GM19239 (cell line): ENCODE data around the gene STARD4.

Source experiments
- DNase-seq: peaks from one replicate; pipeline ENCODE4 v3.0.0; 2011; ENCODE audit warnings: low spot score; ENCODE audit not compliant: insufficient read length
- FAIRE-seq: peaks from 2 replicates; lab custom pipeline; 2011; peaks lifted over from hg19 to GRCh38; lab: Jason Lieb, UNC

The STARD4 gene

DNA sequence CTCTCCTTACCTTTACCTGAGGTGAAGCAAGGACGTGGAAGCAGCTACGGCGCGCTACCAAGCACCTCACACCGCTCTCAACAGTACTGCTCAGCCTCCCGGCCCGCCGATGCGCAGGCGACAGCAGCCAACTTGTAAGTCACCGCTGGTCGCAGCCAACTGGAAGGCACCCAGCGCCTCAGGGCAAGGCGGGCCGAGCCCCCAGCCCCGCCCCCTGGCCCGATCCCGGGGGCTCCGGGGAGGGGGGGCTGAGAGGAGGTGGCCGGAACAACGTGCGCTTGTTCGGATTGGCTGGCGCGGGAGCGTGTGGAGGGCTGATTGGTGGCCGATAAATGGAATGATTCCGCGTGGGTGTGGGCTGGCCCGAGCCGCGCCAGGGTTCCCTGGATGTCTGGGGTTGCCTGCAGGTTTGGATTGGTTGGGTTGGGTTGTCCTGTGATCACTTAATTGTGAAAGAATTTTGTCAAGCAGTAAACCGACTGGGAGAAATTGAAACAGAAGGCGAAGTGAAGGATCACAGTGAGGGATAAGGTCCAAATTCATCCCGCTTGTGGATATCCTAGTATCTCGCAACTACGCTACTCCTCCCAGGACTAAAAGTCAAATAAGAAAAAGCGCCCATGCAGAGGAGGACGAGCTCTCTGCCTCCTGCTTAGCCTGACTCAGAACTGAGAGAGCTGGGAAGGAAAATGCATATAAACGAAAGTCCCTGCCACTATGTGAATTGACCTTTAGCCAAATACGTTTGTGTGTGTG, at the start of gene STARD4:
TSS of gene STARD4 (minus strand) at position 161 of the 756 bp plus-strand sequence. CDS start 5,102 bp downstream, outside the sequence.
- DNase-seq (peak; percentile 62), FAIRE-seq (peak; percentile 94)

DNA sequence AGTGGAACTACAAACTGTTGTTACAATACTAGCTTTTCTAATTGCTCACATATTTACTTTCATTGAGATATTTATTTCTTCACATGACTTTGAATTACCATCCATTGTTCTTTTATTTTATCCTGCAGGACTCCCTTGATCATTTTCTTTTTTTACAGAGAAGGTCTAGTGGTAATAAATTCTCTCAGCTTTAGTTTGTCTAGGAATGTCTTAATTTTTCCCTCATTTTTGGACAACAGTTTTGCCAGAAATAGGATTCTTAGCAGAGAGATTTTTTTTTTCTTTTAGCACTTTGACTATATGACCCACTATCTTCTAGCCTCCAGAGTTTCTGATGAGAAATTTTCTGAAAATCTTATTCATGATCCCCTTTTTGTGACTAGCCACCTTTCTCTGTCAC, 47.3 kb upstream of the STARD4 start:
- DNase-seq (no peak), FAIRE-seq (no peak)

DNA sequence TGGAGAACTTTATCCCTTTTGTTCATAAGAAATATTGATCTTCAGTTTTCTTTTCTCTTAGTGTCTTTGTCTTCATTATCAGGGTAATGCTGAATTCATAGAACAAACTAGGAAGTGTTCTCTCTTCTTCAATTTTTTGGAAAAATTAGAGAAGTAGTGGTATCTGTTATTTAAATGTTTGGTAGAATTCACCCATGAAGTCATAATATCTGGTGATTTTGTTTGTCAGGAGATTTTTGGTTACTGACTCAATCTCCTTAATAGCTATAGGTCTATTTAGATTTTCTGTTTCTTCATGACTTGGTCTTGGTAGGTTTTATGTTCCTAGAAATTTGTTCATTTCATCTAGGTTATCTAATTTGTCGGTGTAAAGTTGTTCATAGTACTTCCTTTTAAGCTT, 45.4 kb upstream of the STARD4 start:
- FAIRE-seq (no peak), DNase-seq (no peak)

DNA sequence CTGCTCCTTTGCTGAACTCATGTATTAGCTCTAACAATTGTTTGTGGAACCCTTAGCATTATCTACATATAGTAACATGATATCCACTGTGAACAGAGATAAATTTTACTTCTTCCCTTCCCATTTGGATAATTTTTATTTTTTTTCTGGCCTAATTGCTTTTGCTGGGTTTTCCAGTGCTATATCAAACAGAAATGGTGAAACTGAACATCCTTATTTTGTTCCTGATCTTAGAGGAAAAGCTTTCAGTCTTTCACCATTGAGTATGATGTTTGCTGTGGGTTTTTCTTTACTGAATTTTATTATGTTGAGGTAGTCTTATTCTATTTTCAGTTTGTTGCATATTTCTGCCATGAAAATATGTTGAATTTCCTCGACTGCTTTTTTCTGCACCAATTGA, 44.8 kb upstream of the STARD4 start:
- FAIRE-seq = no peak
- no peak for DNase-seq

GRCh38 chr5:111556501-111556900, 44.2 kb upstream of the STARD4 start:
- DNase-seq (no peak), FAIRE-seq (no peak)

GRCh38 chr5:111555760-111556159, 43.4 kb upstream of the STARD4 start:
- DNase-seq (no peak), FAIRE-seq (no peak)

- no peak for FAIRE-seq
Measured at GRCh38 chr5:111553868-111554267, 41.5 kb upstream of the STARD4 start.

GRCh38 chr5:111552896-111553295, 40.6 kb upstream of the STARD4 start:
- FAIRE-seq (no peak), DNase-seq (no peak)

More at GRCh38 chr5:111553868-111554267, 41.5 kb upstream of the STARD4 start:
- DNase-seq = no peak

DNA sequence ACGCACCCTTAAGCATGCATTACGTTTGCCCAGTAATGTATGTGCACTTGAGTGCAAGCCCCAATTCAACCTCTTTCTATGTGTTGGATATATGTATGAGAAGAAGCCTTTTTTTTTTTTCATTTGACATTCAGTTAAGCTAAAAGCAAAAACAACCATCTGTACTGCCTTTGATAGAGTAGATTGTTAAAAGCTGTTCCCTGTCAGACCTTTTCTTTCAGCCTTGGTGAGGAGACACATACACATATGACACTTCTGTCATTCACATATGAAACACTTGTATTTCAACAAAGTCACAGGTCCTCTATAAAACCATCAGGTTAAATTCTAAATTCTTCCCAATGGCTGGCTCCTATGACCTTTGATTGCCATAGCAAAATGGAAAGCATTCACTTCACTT, 40.2 kb upstream of the STARD4 start:
- no peak for FAIRE-seq

GRCh38 chr5:111551569-111552275, 39.4 kb upstream of the STARD4 start:
- no peak for FAIRE-seq

More for the DNA sequence above, 40.2 kb upstream of the STARD4 start:
- DNase-seq = no peak

GRCh38 chr5:111551161-111551560, 38.8 kb upstream of the STARD4 start:
- no peak for DNase-seq
- FAIRE-seq = no peak

More at GRCh38 chr5:111551569-111552275, 39.4 kb upstream of the STARD4 start:
- DNase-seq = no peak

DNA sequence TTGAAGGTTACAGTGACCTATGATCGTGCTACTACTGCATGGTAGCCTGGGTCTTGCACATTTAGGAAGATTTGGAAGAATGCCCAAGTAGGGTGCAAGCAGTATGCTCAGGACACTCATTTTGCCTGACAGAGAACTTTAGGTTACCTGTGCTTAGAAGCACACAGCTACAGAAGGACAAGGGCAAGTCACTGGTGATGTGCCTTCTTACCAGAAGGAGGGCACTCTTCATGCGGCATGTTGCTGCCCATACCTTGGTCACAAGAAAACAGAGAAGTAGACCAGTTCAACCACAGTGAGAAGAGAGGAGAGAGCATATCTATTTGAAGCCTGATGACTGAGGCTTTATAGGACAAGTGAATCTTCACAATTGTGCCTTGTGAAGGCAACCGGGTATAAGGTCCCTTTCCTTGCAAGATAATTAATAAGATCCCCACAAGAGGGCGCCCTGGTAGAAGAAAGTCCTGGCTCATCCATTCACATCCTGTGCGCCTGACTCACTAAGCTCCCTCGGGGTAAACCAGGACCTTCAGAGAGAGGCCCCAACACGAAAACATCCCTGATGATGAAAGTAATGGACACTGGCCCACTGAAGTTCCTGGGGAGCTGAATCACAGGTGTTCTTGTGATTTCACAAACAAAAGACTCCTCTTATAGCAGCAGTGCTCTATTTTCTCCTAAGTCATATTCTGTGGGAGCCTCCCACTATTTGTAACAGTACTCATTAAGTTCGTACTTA, 38.1 kb upstream of the STARD4 start:
- FAIRE-seq (peak; percentile 93), DNase-seq (peak; percentile 43)

- DNase-seq = no peak
- FAIRE-seq = no peak
Measured at GRCh38 chr5:111548992-111549649, 36.8 kb upstream of the STARD4 start.

- FAIRE-seq = no peak
- no peak for DNase-seq
Measured at GRCh38 chr5:111548348-111548950, 36.1 kb upstream of the STARD4 start.

- no peak for FAIRE-seq
- no peak for DNase-seq
Measured at GRCh38 chr5:111545031-111545430, 32.7 kb upstream of the STARD4 start.

DNA sequence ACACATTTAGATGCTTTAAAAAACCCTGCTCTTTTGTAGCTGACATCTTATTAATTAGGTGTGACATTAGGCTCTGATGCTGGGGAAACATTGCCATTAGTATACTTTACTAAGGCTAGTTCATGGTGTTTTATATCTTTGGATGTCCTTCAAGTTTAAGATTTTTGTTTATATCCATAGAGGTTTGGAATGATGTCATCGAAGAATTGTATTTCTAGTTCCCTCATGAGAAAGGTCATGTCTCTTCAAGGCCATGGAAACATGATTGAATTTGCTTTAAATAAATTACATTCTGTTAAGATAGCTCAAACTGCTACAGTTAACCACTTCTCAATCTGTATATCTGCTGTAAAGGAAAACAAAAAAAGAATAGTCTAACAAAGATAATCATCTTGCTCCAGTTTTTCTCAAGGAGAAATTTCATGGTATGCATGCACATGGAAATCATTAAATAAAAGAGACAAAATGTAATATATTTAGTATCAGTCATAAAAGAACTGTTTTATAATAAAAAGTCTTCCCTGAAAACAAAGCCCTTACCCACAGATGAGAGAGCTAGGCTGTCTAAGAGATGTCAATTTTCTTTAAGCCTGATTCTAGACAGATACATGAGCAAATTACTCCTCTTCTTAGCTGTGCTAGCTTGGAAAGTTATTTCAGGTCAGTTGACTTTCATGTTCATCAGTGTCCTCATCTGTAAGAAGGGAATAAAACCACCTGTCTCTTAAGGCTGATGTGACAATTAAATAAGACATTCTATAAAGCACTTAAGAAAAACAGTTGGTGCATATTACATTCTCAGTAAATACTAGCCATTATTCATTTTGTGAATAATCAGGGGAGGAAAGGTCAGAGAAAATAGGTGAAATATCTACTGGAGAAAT, 25.0 kb upstream of the STARD4 start:
- no peak for FAIRE-seq

GRCh38 chr5:111535879-111536549, 23.7 kb upstream of the STARD4 start:
- FAIRE-seq = no peak

More for the DNA sequence above, 25.0 kb upstream of the STARD4 start:
- DNase-seq = no peak

GRCh38 chr5:111532886-111533582, 20.7 kb upstream of the STARD4 start:
- DNase-seq = no peak
- FAIRE-seq = no peak

More at GRCh38 chr5:111535879-111536549, 23.7 kb upstream of the STARD4 start:
- no peak for DNase-seq
